Gastrocnemius medialis (tissue), 4 donors: ENCODE results near the gene AHNAK2.

Experiments
- POLR2A ChIP-seq, 2 donors: fragments of 450-650 bp; IDR thresholded peaks; one replicate each; pipeline ENCODE4 v1.6.1; 2017; ENCODE audit warnings: antibody characterized with exemption in 2 of 2, mild to moderate bottlenecking in 2 of 2, moderate library complexity in 2 of 2
- TF ChIP-seq, protein P1 (sequence below), 5 experiments: fragments of 450-650 bp in 3 of 5; fragments of 200-600 bp in 2 of 5; sonication (generic) in 2 of 5; IDR thresholded peaks in 4 of 5; conservative IDR thresholded peaks in 1 of 5; 1 replicate in 4 of 5; 2 replicates in 1 of 5; pipeline ENCODE4 v1.5.1; 2016 to 2019; ENCODE audit warnings: antibody characterized with exemption in 5 of 5, mild to moderate bottlenecking in 3 of 5, moderate library complexity in 3 of 5

DNA sequence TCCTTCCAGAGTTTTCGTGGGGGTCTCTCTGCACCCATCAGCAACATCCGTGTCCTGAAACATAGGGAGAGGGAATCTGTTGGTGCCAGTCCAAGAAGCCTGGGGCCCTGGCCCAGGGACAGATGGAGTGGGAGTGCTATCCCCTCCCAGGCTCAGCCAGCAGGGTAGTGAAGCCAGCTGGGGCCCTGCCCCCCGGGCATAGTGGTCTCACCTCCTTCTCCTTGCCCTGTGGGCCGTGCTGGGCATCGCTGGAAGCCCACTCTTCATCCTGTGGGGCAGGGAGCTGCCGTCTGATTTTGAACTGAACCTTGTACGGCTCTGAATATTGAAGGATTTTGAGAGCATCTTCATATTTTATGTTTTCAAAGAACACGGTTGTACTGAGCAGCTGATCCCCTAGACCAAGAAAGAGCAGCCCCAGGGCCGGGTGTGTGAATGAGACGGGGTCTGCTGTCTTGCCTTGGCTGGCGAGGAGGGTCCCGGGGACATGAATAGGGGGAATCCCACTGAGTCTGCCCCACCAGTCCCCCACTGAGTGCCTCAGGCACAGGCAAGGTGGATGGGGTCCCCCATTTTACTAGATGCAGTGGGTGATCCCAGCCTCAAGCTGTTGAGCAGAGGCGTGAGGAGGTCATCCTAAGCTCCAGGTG lies 23.3 kb downstream of the AHNAK2 start:
- TF ChIP-seq, protein P1, sequence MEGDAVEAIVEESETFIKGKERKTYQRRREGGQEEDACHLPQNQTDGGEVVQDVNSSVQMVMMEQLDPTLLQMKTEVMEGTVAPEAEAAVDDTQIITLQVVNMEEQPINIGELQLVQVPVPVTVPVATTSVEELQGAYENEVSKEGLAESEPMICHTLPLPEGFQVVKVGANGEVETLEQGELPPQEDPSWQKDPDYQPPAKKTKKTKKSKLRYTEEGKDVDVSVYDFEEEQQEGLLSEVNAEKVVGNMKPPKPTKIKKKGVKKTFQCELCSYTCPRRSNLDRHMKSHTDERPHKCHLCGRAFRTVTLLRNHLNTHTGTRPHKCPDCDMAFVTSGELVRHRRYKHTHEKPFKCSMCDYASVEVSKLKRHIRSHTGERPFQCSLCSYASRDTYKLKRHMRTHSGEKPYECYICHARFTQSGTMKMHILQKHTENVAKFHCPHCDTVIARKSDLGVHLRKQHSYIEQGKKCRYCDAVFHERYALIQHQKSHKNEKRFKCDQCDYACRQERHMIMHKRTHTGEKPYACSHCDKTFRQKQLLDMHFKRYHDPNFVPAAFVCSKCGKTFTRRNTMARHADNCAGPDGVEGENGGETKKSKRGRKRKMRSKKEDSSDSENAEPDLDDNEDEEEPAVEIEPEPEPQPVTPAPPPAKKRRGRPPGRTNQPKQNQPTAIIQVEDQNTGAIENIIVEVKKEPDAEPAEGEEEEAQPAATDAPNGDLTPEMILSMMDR (IDR thresholded peaks at IDR 0.05 in 4 of 5, conservative IDR thresholded peaks at IDR 0.05 in 1 of 5) = no peak
- no peak for TF ChIP-seq POLR2A (IDR thresholded peaks at IDR 0.05)
